ENCODE measurements around the gene COBLL1.

COBLL1 gene

DNA sequence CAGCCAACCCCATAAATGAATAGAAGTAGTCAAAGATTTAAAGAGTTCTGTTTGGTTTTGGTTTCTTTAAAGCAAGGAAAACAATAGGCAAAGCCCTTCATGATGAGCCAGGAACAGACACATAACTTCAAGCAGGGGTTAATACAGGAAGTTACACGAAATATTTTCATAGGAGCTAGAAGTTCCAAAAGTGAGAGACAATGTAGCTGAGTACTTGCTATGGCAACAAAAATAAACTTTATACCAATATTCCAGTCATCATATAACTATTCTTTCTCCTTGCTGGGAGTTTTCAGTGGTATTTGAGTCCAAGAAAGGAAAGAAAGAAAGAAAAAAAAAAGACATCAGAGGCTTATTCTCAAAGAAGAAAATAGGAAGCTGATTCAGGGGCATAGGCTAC is 56.2 kb downstream of the COBLL1 start:
- DNase-seq (ENCODE audit: low spot score): peak; percentile 45

DNA sequence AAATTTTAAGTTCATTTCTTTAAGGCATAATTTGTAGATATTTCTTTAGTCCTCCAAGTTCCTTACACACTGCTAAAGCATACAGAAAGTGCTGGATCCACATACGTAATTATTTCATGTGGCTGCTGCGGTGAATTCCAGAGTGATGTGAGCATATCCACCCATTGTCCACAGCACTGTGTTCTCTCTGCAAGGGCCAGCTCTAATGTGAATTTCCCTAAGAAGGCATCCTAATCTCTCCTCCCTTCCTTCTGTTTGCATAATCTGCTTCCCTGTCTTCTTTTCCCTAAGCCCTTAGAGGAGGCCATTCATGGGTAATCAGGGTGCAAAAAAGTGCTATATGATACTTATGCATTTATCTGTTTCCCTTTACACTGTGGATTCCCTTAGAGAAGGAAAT is 57.2 kb downstream of the COBLL1 start:
- peak; percentile 17 for DNase-seq (ENCODE audit: low spot score)

DNA sequence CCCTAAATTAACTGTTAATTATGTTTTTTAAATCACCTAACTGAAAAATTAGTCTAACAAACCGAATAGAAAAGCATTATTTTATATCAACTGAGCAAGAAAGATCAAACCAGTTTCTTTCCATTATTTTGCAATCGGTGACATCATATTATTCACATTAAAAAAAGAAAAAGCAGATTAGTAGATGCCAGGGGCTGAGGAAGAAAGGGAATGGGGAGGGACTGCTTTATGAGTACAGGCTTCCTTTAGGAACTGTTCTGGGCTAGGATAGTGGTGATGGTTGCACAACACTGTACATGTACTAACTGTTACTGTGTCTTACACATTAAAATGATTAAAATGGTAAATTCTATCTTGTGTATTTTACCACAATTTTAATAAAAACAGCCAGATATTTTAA is 59.3 kb downstream of the COBLL1 start:
- no peak for DNase-seq (ENCODE audit: low spot score)

DNA sequence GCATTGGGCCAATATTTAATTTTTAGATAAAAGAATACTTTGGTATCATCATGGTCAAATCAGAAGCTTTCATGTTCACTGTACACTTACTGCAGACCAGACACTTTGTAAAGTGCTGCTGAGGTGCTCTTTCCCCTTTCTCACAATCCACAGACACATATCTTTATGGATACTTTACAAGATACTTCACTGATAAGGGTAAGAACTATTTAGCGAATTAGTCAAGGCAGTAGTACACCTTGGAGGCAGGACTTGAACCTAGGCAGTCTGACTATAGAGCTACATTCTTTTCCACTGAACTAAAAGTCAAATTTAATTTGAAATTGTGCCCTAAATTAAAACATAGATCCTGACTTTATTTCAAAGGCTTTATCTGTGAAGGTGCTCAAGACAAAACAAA is 60.2 kb downstream of the COBLL1 start:
- DNase-seq (ENCODE audit: low spot score): no peak

DNA sequence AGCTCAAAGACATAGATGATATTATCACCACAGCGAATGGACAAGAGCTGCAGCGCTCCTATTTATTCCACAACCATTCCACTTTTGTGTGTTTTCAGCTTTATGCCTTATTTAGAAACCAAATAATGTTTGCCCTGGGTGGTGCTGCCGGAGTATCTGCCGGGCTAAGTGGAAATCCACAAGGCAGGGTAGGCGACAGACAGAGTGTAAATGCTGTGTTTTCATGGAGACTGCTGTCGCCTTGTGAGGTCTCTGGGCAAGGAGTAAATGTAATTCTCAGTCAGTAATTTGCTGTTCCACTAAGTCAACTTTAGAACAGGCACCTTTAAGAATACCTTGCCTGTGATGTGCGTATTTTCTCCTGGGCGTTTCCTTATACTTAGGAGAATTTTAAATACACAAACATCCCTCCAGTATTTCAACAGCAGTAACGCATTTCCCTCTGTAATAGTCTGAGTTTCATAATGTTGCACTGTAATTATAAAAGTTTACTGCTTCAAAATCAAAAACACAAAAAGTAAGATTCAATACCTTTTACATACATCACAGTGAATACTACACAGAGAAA is 60.9 kb downstream of the COBLL1 start:
- no peak for DNase-seq (ENCODE audit: low spot score)

DNA sequence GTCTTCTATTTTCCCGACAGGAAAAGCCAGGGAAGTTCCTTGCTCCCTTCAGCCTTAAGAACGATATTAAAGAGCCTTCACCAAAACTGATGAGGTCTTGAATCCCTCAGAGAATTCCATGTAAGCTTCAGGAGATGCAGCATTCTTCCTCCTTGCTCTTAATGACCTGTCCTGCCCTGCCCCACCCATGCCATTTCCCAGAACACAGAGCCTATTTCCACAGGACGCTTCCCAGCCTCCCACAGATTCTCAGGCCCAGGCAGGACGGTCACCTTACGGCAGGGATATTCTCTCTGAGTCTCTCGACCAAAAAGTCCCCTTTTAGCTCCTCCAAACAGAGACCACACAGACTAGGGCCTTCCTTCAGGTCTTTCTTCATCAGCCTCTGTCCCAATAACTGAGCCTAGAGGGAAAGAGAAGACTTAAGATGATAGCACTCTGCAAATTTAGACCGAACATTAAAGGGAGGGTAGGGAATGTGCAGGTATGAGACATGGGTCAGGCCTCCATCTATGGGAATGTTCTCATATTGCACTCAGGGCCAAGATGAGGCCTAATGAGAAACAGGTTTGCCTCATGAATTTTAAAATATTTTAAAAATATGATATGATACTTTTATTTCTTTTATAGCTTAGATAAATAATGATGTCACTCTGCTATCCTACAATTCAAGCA is 62.1 kb downstream of the COBLL1 start:
- no peak for DNase-seq (ENCODE audit: low spot score)

DNA sequence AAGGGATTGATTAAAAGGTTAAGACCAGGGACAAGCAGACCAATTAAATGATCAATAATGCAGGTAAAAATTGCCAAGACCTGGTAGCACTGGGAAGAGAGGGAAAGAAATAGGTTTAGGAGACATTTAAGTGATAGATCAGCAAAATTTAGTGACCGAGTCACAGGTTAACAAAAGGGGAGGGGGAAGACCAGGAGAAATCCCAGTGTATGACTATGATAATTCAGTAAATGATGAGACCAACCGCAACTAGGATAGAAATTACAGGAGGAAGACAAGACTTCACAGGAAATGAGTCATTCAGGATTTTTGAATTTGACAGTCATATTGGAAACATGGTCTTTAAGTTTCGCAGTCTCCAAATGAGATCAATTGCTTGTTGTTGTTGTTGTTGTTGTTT is 62.9 kb downstream of the COBLL1 start:
- DNase-seq (ENCODE audit: low spot score): peak; percentile 29

DNA sequence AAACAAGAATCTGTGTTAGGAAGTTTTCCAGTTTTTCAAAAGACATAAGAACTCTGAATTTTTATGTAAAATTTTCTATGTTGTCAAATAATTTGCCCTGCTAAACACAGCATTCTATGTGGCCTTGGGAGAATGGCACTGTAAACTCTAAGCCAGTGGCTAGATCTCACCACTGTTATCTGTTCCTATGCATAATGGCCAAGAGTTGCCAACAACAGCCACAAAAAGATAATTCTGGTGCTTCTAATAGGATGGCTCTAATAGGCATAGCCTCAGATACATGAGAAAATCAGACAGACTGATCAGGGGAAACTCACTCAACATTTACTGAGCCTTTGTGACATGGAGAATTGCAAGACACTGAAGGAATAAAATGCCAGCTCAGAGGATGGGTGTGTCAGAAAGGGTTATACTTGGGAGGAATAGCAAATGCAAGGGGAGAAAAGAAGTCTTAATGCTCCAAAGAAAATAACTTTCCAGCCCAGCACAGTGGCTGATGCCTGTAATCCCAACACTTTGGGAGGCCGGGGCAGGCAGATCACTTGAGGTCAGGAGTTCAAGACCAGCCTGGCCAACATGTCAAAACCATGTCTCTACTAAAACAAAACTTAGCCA is 63.7 kb downstream of the COBLL1 start:
- DNase-seq (ENCODE audit: low spot score): no peak

DNA sequence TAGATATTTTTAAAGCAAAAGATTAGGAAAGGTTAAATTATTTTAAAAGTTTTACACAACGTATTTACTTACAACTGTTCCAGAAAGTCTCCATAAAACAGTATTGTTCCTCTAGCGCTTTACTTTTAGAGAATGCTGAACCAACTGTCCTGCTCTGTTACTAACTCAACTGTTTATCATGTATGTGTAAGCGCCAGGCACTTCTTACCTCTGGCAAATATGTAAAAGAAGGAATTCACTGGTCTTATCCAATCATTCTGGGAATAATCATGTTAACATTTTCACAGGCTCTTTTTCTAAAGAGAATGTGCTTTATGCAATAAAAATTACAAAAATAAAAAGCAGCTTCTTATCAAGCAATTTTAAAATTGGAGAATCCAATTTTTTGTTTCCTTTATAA is 68.0 kb downstream of the COBLL1 start:
- DNase-seq (ENCODE audit: low spot score): no peak

DNA sequence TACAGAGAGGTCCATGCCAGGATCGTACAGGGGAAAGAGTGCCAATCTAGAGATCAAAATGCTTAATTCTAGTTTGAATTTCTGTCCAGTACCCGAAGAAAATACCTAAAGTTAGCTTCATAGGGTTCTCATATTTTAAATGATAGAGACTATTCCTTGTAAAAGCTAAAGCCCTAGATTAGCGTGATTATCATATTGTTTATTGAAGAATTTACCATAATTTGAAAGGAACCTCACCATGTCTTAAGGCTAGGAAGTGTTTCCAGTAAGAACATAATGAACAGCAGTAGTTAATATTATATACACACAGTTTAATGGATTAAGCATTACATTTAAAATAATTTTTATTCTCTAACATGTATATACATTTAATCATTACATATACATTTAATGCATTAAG is 68.5 kb downstream of the COBLL1 start:
- no peak for DNase-seq (ENCODE audit: low spot score)

DNA sequence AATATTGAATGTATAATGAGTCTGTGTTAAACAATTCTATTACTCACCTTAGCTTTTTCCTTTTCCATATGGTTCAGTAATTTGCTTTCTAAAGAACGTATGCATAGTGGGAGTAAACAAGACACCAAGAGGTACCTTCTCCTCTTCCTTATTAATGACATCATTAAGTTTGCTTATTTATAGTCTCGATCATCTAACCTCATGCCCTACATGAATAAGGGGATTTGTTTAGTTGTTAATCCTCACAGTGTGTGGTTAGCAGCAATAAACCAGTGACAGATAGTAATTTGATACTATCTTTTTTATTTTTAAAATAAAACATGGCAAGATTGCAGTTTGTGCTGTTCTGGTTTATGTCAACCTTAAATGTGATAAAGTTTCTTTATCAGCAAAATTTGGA is 69.7 kb downstream of the COBLL1 start:
- no peak for DNase-seq (ENCODE audit: low spot score)

DNA sequence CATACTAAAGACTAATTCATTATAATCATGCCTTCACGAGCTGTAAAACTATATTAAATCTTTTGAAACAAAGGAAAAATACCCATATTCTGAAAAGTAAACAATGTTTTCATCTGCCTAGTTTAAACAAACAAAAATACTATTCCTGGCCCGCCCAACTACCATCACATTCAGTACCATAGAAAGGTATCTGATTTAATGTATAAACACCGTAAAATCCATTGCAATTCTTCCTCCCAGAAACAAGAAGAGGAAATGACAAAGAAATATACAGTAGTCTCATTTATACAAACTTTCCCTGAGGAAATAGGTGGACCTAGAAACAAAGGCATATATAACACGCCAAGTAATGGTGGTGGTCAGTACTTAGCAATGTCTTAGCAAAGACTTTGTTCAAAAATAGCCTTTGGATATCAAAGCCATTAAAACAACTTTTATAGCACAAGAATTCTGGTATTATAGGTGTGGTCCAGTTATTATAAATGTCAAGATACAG is 71.2 kb downstream of the COBLL1 start:
- DNase-seq (ENCODE audit: low spot score): no peak

DNA sequence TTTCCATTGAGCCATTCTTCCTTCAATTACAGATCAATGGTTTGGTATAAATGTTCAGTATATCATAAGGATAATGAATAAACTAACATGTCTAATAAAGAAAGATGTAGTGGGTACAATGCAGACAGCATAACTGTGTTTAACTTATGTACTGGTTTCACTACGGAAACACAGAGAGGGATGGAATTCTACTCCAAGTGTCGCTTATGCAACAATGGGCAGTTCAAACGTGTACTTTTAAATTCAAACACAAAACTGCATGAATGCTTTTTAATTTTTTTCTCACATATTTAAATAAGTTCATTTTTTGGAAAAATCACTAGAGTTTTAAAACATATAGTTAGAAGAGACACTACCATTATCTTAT is 74.7 kb downstream of the COBLL1 start:
- no peak for DNase-seq (ENCODE audit: low spot score)

DNA sequence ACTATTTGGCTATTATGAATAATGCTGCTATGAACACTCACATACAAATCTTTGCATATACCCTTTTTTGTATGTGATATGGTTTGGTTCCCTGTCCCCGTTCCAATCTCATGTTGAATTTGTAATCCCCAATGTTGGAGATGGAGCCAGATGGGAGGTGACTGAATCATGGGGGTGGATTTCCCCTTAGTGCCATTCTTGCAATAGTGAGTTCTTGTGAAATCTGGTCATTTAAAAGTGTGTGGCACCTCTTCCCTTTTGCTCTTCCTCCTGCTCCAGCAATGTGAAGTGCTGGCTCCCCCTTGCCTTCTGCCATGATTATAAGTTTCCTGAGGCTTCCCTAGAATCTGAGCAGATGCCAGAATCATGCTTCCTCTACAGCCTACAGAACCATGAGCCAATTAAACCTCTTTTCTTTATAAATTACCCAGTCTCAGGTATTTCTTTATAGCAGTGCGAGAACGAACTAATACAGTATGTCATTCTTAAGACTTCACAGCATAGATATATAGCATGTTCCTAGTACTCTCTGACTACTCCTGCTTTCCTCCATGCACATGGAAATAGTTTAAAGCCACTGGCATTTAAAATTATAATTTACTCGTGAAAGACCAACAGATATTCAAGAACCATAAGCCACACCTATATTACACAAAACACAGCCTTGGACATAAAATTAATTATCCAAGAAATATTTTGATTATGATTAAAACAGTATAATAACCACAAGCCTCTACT is 75.2 kb downstream of the COBLL1 start:
- DNase-seq (ENCODE audit: low spot score): no peak

DNA sequence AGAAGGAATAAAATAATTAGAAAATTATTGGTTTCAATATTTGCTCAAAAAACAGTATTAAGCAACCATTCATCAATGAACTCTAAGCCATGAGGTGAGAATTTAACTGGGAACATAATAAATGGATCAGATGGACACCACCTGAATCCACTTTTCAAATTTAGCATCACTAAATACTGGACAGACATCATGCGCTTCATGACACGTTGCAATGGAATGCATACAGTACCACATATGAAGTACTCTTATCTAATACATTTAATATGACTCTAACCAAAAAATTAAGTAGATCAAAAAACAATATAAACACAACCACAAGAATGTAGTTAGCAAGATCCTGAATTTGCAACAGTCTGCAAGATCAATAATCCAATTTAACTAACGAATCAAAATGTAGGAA is 76.6 kb downstream of the COBLL1 start:
- no peak for DNase-seq (ENCODE audit: low spot score)

DNA sequence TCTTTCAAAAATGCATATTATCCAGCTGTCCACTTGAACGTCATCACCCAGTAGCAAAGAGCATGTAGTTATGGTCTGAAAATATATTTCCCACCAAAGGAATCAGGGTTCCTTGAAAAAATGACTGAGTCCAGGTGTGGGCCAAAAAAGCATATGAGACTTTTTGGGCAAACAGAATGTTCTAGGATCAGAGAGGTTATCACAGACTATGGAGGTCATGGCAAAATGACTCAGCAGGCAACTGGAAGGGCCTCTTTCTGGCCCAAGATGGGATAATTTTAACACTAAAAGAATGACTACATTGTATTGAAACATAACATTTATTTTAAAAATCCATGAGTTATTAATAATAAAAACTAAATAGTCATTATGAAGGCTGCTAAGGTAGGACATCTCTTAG is 77.1 kb downstream of the COBLL1 start:
- DNase-seq (ENCODE audit: low spot score): no peak

DNA sequence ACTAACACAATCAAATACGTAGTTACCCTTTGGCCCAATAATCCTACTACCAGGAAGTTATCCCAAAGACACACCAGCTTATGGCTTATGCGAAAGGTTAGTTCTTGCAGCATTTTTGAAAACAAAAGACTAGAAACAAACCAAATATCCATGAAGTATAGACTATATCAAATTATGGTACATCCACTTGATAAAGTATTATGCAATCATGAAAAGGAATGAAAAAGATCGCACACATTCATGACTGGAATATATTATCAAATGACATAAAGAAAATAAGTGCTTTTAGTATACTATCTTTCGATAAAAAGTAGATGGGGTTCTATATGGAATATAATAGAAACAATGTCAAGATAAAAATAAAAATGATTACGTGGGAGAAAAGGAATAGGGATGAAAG is 78.2 kb downstream of the COBLL1 start:
- DNase-seq (ENCODE audit: low spot score): no peak

DNA sequence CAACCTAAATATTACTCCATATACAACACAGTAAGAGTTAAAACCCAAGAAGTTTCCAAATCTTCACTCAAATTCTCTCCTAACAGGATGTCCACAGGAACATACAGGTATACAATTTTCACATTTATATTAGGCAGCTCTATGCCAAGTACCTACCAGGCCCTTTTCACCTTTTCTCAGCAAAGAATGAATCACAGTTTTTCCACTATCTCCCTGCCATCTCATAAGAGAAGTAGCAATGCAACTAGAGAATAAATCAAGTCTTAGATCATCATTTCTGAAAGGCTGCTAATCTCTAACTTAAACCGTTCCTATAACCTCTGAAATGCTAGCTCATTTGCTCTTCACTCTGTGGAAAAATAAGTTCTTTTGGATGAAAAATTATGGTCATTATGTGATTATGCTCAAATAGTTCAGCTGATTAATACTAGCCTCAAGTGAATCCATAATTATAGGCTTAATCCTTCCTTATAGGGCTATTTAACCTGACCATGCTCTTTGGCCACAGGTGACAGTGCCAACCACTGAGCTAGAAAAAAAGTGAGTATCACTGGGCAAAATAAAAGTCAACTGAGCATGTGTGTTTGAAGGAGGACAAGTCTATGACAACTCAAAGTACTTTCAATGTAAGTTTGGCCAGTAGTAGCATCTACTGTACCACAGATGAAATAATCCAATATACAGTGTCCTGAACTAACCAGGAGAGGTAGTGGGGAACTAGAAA is 79.7 kb downstream of the COBLL1 start:
- peak; percentile 42 for DNase-seq (ENCODE audit: low spot score)

DNA sequence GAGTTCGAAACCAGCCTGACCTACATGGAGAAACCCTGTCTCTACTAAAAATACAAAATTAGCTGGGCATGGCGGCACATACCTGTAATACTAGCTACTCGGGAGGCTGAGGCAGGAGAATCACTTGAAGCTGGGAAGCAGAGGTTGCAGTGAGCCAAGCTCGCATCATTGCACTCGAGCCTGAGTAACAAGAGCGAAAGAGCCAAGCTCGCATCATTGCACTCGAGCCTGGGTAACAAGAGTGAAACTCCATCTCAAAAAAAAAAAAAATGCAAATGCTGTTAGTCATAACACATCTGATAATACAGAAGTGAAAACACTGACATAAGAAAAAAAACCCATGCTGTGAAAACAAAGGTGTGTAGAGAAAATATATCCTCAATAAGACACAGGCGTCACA is 80.4 kb downstream of the COBLL1 start:
- DNase-seq (ENCODE audit: low spot score): peak; percentile 72

DNA sequence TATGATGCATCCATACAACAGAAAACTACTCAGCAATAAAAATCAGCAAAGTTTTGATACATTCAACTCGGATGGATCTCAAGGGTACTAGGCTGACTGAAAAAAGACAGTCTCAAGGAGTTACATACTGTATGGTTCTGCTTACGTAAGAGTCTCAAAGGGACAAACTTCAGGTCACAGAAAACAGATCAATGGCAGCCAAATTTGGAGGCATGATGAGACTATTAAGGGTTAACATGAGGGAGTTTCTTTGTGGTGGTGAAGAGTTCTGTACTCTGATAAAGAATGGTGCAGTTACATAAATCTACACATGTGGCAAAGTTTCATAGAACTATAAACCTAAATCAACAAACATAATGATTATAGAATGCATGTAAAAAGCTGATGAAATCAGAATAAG is 81.4 kb downstream of the COBLL1 start:
- no peak for DNase-seq (ENCODE audit: low spot score)

DNA sequence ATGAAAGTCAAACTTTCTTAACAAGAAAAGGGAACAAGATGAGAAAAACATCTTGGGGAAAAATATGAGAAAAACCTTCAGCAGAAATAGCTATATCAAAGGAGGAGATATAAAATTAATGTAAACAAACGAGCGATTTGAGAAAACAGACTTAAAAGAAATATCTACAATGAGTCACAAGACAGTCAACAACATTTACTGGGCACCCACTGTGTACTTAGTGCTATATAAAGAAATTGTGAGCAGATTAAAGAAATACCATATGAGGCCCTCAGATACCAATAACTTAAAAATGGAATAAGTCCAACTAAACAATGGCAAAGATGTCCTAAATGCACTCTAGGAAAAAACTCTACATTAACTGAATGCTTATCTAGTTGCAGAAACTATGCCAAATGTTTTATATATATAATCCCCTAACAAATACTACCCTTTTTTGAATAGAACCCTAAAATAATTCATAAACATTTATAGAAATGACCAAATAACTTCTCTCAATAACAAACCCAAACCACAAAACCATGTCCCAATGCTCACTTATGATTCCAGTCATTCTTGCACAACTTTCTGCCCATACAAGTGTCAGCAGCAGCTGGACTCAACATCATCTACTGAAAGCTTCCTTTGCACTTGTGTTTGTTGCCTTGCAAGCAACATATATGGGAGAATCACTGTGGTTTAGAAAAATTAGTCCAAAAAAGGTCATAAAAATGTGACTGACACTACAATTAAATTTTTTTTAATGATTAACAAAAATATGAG is 83.5 kb downstream of the COBLL1 start:
- peak; percentile 20 for DNase-seq (ENCODE audit: low spot score)

DNA sequence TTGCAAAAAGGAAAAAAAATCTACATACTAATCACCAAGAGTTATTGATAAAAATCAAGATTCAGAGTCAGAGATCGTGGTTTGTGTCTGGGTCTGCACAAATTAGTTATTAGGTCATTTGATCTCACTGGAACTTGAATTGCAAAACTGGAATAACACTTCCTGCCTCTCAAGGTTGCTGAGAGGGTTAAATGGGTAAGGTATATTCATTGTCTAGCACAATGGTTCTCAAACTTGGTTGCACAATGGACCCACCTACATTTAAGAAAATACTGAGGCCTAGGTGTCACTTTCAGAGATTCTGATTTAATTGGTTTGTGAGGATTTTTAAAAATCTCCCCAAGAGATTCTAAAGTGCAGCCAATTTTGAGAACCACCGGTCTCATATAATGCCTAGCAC is 84.8 kb downstream of the COBLL1 start:
- no peak for DNase-seq (ENCODE audit: low spot score)
